Right ventricle myocardium superior (tissue), 1 donor: ENCODE results near the gene ARGLU1. TPM values are rescaled to one million over a fixed set of nuclear protein-coding genes. Genes with fewer than 3 reads are reported as not detected.

Experiments used
- ATAC-seq: fragments of 200-7000 bp; cut with Tn5 transposase; one replicate; pipeline ENCODE4 v1.9.1; 2020; ENCODE audit warnings: mild to moderate bottlenecking; ENCODE audit not compliant: poor library complexity
- DNase-seq: peaks from one replicate; pipeline ENCODE4 v3.0.0-alpha.2; 2020
- intact Hi-C: fragments of 100-400 bp; cut with DNase I; formaldehyde crosslinking; loops from one replicate; pipeline ENCODE4 v1.11.2; 2022
- total RNA-seq: library from RNA; stranded (reverse); fragmentation: NEBNext Ultra II Directional; extraction: Animal tissue kit (Norgen Biotek cat#: 25700); gene quantifications from one replicate; pipeline ENCODE4 v1.2.1, GENCODE V29; 2021
- donor health status: DM: no; HTN: yes; CAD: no; lungs with severe emphysema.

ARGLU1 gene
- total RNA-seq, 1 donor from 2014 or later, result 25.6 TPM

DNA sequence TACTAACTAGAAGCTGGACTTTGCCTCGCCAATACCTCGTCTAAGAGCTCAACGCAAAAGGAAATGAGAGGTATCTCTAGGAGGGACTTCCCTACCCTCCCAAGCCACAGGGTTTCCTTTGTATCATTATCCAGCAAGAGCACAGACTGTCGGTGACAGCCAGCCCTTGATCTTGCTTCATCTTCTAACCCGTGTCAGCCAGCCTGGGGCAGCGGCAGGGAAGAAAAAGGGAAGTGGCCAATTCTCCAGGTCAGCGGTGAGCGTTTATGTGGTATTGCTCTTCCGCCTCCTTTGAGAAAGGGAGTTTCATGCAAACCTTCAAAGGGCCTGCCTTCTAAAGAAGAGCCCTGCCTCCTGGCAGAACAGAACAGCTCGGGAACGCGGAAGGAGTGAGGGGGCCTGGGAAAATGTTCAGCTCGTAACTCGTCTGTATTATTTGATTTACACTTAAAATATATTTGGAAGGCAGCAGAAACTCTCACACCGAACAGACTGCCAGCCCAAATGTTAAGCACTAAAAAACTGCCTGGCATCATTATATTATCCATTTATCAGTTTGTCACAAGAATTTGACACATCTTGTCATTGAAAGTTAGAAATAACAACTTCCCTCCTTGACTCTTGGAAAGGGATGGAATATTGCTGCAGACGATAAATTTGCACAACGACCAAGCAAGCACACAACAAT, 74.3 kb downstream of the ARGLU1 start:
- DNase-seq (no peak), ATAC-seq (peak; percentile 51)
- intact Hi-C loops, result no loop called here

DNA sequence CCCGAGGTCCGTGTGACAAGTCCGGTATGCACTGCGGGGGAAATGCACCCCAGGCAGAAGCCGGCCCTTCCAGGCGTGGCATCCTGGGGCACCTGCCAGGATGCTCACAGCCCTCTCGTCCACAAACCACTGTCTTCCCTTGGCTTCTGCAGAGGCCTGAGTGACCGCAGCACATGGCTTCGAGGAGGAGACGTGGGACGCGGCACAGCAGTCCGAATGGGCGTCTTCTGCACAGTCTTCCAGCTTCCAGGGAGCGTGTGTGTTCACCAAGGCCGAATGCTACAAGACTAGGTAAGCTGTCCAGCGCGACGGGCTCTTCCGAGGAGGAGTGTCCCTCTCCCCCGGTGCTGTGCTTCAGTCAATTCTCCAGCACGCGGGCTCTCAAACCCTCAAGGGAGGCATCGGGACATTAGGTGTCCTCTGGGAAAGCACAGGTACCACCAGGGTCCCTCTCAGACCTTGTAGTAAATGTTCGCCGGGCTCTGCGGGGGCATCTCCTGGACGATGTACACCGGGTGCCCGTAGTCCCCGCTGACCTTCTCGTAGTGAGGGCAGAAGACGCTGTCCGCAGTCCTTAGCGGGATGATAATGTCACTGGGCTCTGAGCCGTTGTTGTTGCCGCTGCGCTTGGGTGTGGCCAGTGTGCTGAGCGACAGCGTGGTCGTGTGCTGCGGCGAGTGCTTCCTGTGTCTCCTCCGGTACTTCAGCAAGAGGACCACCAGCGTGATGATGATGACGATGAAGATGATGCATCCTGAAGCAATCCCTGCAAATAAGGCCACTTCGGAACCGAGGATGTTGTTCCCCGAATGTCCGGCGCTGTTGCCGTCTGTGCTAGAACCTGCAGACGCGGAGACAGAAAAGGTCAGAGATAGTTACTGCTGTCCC, 75.1 kb downstream of the ARGLU1 start:
- intact Hi-C loops, result no loop called here
- no peak for ATAC-seq

DNA sequence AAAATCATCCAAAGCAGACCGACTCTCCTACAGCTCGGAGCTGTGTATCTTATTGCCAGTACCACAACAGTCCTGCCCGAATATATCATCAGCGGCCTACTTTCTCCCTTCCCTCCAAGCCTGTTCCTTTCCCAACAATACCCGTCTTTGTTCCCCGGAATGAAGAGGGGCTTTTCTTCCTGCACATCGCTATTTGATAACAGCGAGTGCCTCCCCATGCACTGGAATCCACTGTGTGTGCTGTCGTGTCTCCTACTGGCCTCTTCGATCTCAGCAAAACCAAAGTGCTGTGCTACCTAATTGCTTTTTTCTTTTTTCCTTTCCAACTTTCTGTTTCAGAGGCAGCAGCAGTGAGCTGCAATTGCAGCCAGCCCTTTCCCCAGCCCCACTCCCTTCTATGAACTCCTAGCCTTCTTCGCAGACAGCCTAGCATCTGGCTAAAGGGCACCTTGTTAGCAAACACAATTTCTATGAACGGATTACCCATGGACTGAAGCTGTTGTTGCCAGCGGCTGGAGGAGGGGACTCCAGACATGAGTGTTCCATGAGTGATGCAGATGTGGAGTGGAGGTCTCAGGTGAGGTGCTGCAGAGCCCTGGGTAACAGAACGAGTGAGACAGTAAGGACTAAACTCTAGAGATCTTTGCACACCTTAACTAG, 75.9 kb downstream of the ARGLU1 start:
- intact Hi-C loops, result no loop called here
- DNase-seq (no peak), ATAC-seq (no peak)

More for the DNA sequence above, 75.1 kb downstream of the ARGLU1 start:
- no peak for DNase-seq

Other genes with a start within 250 kb of the ARGLU1 start
- 8.4 TPM for gene EFNB2, start 32.5 kb downstream of the ARGLU1 start, total RNA-seq